GM19193 (cell line): ENCODE data around the gene PGAM4.

Experiments used
- POLR2A ChIP-seq: IDR thresholded peaks from 4 replicates; pipeline ENCODE4 v1.6.1; 2011; ENCODE audit not compliant: insufficient read depth, insufficient read length; ENCODE audit errors: extremely low read depth

The PGAM4 gene

GRCh38 chrX:77969538-77969937 is at the start of gene PGAM4:
TSS of gene PGAM4 (minus strand) at chrX:77969638. CDS start at chrX:77969638, 0 bp downstream.
- no peak for TF ChIP-seq POLR2A

- no peak for TF ChIP-seq POLR2A
These were observed 42.4 kb upstream of the PGAM4 start for GRCh38 chrX:78011846-78012245.

- no peak for TF ChIP-seq POLR2A
These were observed 10.4 kb upstream of the PGAM4 start for GRCh38 chrX:77979870-77980269.

- TF ChIP-seq POLR2A: no peak
These were observed 8.1 kb upstream of the PGAM4 start for GRCh38 chrX:77977518-77977917.

- no peak for TF ChIP-seq POLR2A
These were observed 7.7 kb upstream of the PGAM4 start for GRCh38 chrX:77977095-77977494.

GRCh38 chrX:77975755-77976154 is 6.3 kb upstream of the PGAM4 start:
- no peak for TF ChIP-seq POLR2A

GRCh38 chrX:77967631-77968030 is 1.8 kb downstream of the PGAM4 start:
- TF ChIP-seq POLR2A: no peak

- no peak for TF ChIP-seq POLR2A
These were observed 3.1 kb downstream of the PGAM4 start for GRCh38 chrX:77966361-77966760.

GRCh38 chrX:77962068-77962902 is 7.2 kb downstream of the PGAM4 start:
- no peak for TF ChIP-seq POLR2A

- no peak for TF ChIP-seq POLR2A
These were observed 8.4 kb downstream of the PGAM4 start for GRCh38 chrX:77961063-77961462.

GRCh38 chrX:77960567-77960966 is 8.9 kb downstream of the PGAM4 start:
- TF ChIP-seq POLR2A: no peak

GRCh38 chrX:77953708-77954107 is 15.7 kb downstream of the PGAM4 start:
- no peak for TF ChIP-seq POLR2A

- no peak for TF ChIP-seq POLR2A
These were observed 16.1 kb downstream of the PGAM4 start for GRCh38 chrX:77953302-77953701.

- no peak for TF ChIP-seq POLR2A
These were observed 17.3 kb downstream of the PGAM4 start for GRCh38 chrX:77952173-77952572.

- TF ChIP-seq POLR2A: no peak
These were observed 19.6 kb downstream of the PGAM4 start for GRCh38 chrX:77949840-77950239.

GRCh38 chrX:77946571-77946970 is 22.9 kb downstream of the PGAM4 start:
- TF ChIP-seq POLR2A: no peak

- no peak for TF ChIP-seq POLR2A
These were observed 23.4 kb downstream of the PGAM4 start for GRCh38 chrX:77945910-77946545.

- TF ChIP-seq POLR2A: no peak
These were observed 31.3 kb downstream of the PGAM4 start for GRCh38 chrX:77938083-77938680.
